ENCODE measurements around the gene ZNRF3.

Gene ZNRF3

DNA sequence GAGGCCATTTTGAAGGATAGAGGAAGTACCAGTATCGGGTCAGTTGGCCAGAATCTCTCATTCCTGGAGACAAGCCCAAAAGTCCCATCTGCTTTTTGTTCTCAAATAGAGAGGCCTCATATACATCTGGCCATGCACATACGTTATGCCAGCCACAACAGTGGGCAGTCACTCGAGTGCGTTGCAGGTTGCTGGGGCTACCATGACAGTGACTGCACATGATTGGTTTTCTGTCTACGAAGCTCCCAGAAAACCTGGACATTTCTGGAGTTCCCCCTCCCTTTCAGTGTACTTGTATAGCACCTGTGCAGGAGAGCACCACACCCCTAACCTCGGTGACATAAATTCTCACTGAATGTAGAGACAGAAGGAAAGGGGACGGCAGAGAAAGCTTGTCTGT is 116.1 kb downstream of the ZNRF3 start:
- no peak for DNase-seq
- no CpG with 5 or more reads among the region's 7 CpGs for WGBS (ENCODE audit: extremely low coverage, insufficient coverage, insufficient read length)
- H3K14ac ChIP-seq (ENCODE audit: low read length), result no peak overlapping the region
- no peak overlapping the region for H3K4ac ChIP-seq (ENCODE audit: low read depth, low read length)
- no peak overlapping the region for H2BK5ac ChIP-seq (ENCODE audit: low read depth, low read length, poor library complexity)
- no peak overlapping the region for H3K23ac ChIP-seq (ENCODE audit: low read length)
- H3K4me3 ChIP-seq (ENCODE audit: low read depth, low read length), result no peak overlapping the region
- H2AFZ ChIP-seq (ENCODE audit: insufficient read depth, low read length, poor library complexity), result no peak overlapping the region
- H3K9ac ChIP-seq (ENCODE audit: low read length), result peak overlapping the region; percentile 19
- peak overlapping the region; percentile 31 for H3K4me2 ChIP-seq (ENCODE audit: low read length)
- no peak overlapping the region for H2BK120ac ChIP-seq (ENCODE audit: insufficient read depth, low read length, poor library complexity)
- no peak overlapping the region for H4K8ac ChIP-seq (ENCODE audit: low read depth, low read length)
- H3K27ac ChIP-seq (ENCODE audit: low read depth, low read length), result no peak overlapping the region
- peaks cover 0 to 5% of the 10 kb centered on the region in 2 experiments for H3K36me3 ChIP-seq (ENCODE audit: control insufficient read depth in 1 of 2, insufficient read depth in 2 of 2, low read length in 2 of 2)
- H4K12ac ChIP-seq (ENCODE audit: low read depth, low read length), result no peak overlapping the region
- H3K79me1 ChIP-seq (ENCODE audit: low read length), result peaks cover 11% of the 10 kb centered on the region
- H2BK12ac ChIP-seq (ENCODE audit: low read length), result peak overlapping the region; percentile 23
- H4K91ac ChIP-seq (ENCODE audit: low read depth, low read length), result peak overlapping the region; percentile 10
- H3K18ac ChIP-seq (ENCODE audit: low read length), result no peak overlapping the region
- no peaks in the 10 kb centered on the region for H3K9me3 ChIP-seq (ENCODE audit: insufficient read depth, low read depth, low read length)
- no peaks in the 10 kb centered on the region for H3K27me3 ChIP-seq (ENCODE audit: insufficient read depth, low read length)
- H3K4me1 ChIP-seq (ENCODE audit: control insufficient read depth in 1 of 2, insufficient read depth in 2 of 2, low read length in 2 of 2), result peaks cover 18 to 22% of the 10 kb centered on the region in 2 experiments
- no peak overlapping the region for H2AK5ac ChIP-seq (ENCODE audit: low read length)
- peaks cover 4% of the 10 kb centered on the region for H3K79me2 ChIP-seq (ENCODE audit: control insufficient read depth, insufficient read depth, low read length, poor library complexity)

DNA sequence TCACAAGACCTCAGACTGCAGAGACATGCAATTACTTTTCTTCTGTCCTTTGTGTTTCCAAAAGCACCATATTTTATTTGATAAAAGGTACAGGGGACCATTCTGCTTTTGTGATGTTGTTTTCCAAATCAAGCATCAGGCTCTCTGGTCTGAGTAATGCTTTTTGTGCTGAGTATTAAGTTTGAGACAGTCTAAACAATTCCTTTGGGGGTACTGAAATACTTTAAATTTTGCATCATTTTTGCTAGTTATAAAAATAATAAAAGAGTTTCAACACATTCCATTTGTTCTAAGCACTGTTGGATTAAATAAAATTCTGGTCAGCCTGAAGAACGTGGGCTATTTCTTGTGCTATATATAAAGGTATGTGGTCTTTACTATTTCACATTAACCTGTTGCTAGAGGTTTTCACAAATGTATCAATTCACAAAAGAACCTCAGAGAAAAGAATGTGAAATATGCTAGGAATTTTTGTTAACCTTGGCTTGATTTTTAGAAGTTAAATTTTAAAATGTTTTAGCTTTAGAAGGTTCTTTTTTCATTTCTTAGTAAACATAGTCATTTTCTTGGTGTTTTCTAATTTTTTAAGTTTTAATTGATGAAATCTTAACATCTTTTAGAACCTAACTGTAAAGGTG is 116.7 kb downstream of the ZNRF3 start:
- Histone ChIP-seq H4K12ac (ENCODE audit: low read depth, low read length) (no peak overlapping the region), H3K23ac (ENCODE audit: low read length) (no peak overlapping the region), H3K27me3 (ENCODE audit: insufficient read depth, low read length) (no peaks in the 10 kb centered on the region), H3K36me3 (ENCODE audit: control insufficient read depth in 1 of 2, insufficient read depth in 2 of 2, low read length in 2 of 2) (peaks cover 0 to 5% of the 10 kb centered on the region in 2 experiments), H3K4me3 (ENCODE audit: low read depth, low read length) (no peak overlapping the region), H3K9me3 (ENCODE audit: insufficient read depth, low read depth, low read length) (no peaks in the 10 kb centered on the region), H2BK12ac (ENCODE audit: low read length) (no peak overlapping the region), H2BK120ac (ENCODE audit: insufficient read depth, low read length, poor library complexity) (no peak overlapping the region), H3K79me1 (ENCODE audit: low read length) (peaks cover 16% of the 10 kb centered on the region), H3K4me1 (ENCODE audit: control insufficient read depth in 1 of 2, insufficient read depth in 2 of 2, low read length in 2 of 2) (peaks cover 23 to 26% of the 10 kb centered on the region in 2 experiments), H3K4me2 (ENCODE audit: low read length) (peak overlapping the region; percentile 31), H3K79me2 (ENCODE audit: control insufficient read depth, insufficient read depth, low read length, poor library complexity) (peaks cover 4% of the 10 kb centered on the region), H3K4ac (ENCODE audit: low read depth, low read length) (no peak overlapping the region), H3K18ac (ENCODE audit: low read length) (no peak overlapping the region), H3K14ac (ENCODE audit: low read length) (no peak overlapping the region), H2AFZ (ENCODE audit: insufficient read depth, low read length, poor library complexity) (no peak overlapping the region), H2BK5ac (ENCODE audit: low read depth, low read length, poor library complexity) (no peak overlapping the region), H2AK5ac (ENCODE audit: low read length) (no peak overlapping the region), H3K9ac (ENCODE audit: low read length) (peak overlapping the region; percentile 19), H3K27ac (ENCODE audit: low read depth, low read length) (no peak overlapping the region), H4K8ac (ENCODE audit: low read depth, low read length) (no peak overlapping the region), H4K91ac (ENCODE audit: low read depth, low read length) (peak overlapping the region; percentile 10)
- DNase-seq, result no peak
- no CpG with 5 or more reads among the region's 1 CpG for WGBS (ENCODE audit: extremely low coverage, insufficient coverage, insufficient read length)

DNA sequence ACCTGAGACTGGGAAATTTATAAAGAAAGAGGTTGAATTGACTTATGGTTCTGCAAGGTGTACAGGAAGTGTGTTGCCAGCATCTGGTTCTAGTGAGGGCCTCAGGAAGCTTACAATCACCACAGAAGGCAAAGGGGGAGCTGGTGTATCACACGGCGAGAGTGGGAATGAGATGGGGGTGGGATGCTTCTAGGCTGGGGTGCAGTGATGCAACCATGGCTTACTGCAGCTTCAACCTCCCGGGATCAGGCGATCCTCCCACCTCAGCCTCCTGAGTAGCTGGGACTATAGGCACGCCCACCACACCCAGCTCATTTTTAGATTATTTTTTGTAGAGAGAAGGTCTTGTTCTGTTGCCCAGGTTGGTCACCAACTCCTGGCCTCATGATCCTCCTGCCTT is 117.3 kb downstream of the ZNRF3 start:
- H3K4me2 ChIP-seq (ENCODE audit: low read length), result no peak overlapping the region
- H4K8ac ChIP-seq (ENCODE audit: low read depth, low read length), result no peak overlapping the region
- H4K12ac ChIP-seq (ENCODE audit: low read depth, low read length), result no peak overlapping the region
- H3K4me1 ChIP-seq (ENCODE audit: control insufficient read depth in 1 of 2, insufficient read depth in 2 of 2, low read length in 2 of 2), result peaks cover 28% of the 10 kb centered on the region in 2 experiments
- H3K79me2 ChIP-seq (ENCODE audit: control insufficient read depth, insufficient read depth, low read length, poor library complexity), result peaks cover 4% of the 10 kb centered on the region
- no peak overlapping the region for H2AK5ac ChIP-seq (ENCODE audit: low read length)
- H3K9me3 ChIP-seq (ENCODE audit: insufficient read depth, low read depth, low read length), result no peaks in the 10 kb centered on the region
- H3K9ac ChIP-seq (ENCODE audit: low read length), result no peak overlapping the region
- peak overlapping the region; percentile 45 for H4K91ac ChIP-seq (ENCODE audit: low read depth, low read length)
- H3K23ac ChIP-seq (ENCODE audit: low read length), result no peak overlapping the region
- no peak for DNase-seq
- H2BK5ac ChIP-seq (ENCODE audit: low read depth, low read length, poor library complexity), result no peak overlapping the region
- peaks cover 16% of the 10 kb centered on the region for H3K79me1 ChIP-seq (ENCODE audit: low read length)
- H3K27me3 ChIP-seq (ENCODE audit: insufficient read depth, low read length), result no peaks in the 10 kb centered on the region
- H2AFZ ChIP-seq (ENCODE audit: insufficient read depth, low read length, poor library complexity), result no peak overlapping the region
- no CpG with 5 or more reads among the region's 5 CpGs for WGBS (ENCODE audit: extremely low coverage, insufficient coverage, insufficient read length)
- no peak overlapping the region for H3K27ac ChIP-seq (ENCODE audit: low read depth, low read length)
- H3K18ac ChIP-seq (ENCODE audit: low read length), result no peak overlapping the region
- no peak overlapping the region for H3K14ac ChIP-seq (ENCODE audit: low read length)
- peak overlapping the region; percentile 37 for H2BK12ac ChIP-seq (ENCODE audit: low read length)
- no peak overlapping the region for H2BK120ac ChIP-seq (ENCODE audit: insufficient read depth, low read length, poor library complexity)
- H3K4me3 ChIP-seq (ENCODE audit: low read depth, low read length), result no peak overlapping the region
- H3K36me3 ChIP-seq (ENCODE audit: control insufficient read depth in 1 of 2, insufficient read depth in 2 of 2, low read length in 2 of 2), result peaks cover 0 to 5% of the 10 kb centered on the region in 2 experiments
- H3K4ac ChIP-seq (ENCODE audit: low read depth, low read length), result no peak overlapping the region

DNA sequence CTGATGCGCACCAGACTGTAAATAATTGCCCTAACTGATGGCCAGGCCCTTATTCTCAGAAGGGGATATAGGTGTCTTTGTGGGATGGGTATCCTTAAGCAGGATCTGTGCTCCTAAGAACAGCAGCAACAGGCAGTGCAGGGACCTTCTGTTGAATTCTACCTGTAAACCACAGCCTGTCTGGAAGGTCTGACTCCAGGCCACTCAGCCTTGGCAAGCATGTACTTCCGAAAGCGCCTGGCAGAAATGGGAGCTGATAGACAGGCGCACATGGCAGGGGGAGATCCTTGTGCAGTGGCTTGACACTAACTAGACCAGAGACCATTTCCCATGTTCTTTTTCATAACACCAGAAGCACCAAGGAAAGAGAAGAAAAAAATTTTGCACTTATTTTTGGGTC is 119.2 kb downstream of the ZNRF3 start:
- Histone ChIP-seq H3K36me3 (ENCODE audit: control insufficient read depth in 1 of 2, insufficient read depth in 2 of 2, low read length in 2 of 2) (no peaks in the 10 kb centered on the region), H4K12ac (ENCODE audit: low read depth, low read length) (peak overlapping the region; percentile 22), H3K79me1 (ENCODE audit: low read length) (peaks cover 14% of the 10 kb centered on the region), H3K27me3 (ENCODE audit: insufficient read depth, low read length) (no peaks in the 10 kb centered on the region), H3K4me2 (ENCODE audit: low read length) (no peak overlapping the region), H4K8ac (ENCODE audit: low read depth, low read length) (no peak overlapping the region), H3K4me3 (ENCODE audit: low read depth, low read length) (no peak overlapping the region), H3K27ac (ENCODE audit: low read depth, low read length) (no peak overlapping the region), H2BK12ac (ENCODE audit: low read length) (peak overlapping the region; percentile 70), H2BK120ac (ENCODE audit: insufficient read depth, low read length, poor library complexity) (no peak overlapping the region), H3K9ac (ENCODE audit: low read length) (no peak overlapping the region), H3K23ac (ENCODE audit: low read length) (no peak overlapping the region), H3K79me2 (ENCODE audit: control insufficient read depth, insufficient read depth, low read length, poor library complexity) (peaks cover 1% of the 10 kb centered on the region), H2BK5ac (ENCODE audit: low read depth, low read length, poor library complexity) (no peak overlapping the region), H4K91ac (ENCODE audit: low read depth, low read length) (peak overlapping the region; percentile 42), H2AK5ac (ENCODE audit: low read length) (no peak overlapping the region), H2AFZ (ENCODE audit: insufficient read depth, low read length, poor library complexity) (no peak overlapping the region), H3K4me1 (ENCODE audit: control insufficient read depth in 1 of 2, insufficient read depth in 2 of 2, low read length in 2 of 2) (peaks cover 22 to 24% of the 10 kb centered on the region in 2 experiments), H3K18ac (ENCODE audit: low read length) (no peak overlapping the region), H3K9me3 (ENCODE audit: insufficient read depth, low read depth, low read length) (no peaks in the 10 kb centered on the region), H3K4ac (ENCODE audit: low read depth, low read length) (peak overlapping the region; percentile 35), H3K14ac (ENCODE audit: low read length) (peak overlapping the region; percentile 33)
- WGBS (ENCODE audit: extremely low coverage, insufficient coverage, insufficient read length), result no CpG with 5 or more reads among the region's 4 CpGs
- DNase-seq, result no peak
